ENCODE data around the gene STOX1.
"Not testable (repeated sequence)": the region's sequence is repeated elsewhere in the genome, so short reads cannot be mapped to it uniquely, and the experiment has no call there.

The STOX1 gene

GRCh38 chr10:68826764-68827591, at the start of gene STOX1:
TSS of gene STOX1 (plus strand) at chr10:68827531. CDS start at chr10:68827624, 93 bp downstream.
- DNase-seq, result peak; percentile 59

- no peak for DNase-seq
Observed at GRCh38 chr10:68781613-68782574, 45.4 kb upstream of the STOX1 start.

- no peak for DNase-seq
Observed at GRCh38 chr10:68784476-68784875, 42.9 kb upstream of the STOX1 start.

GRCh38 chr10:68787813-68788212, 39.5 kb upstream of the STOX1 start:
- peak; percentile 55 for DNase-seq

- DNase-seq, result no peak
Observed at GRCh38 chr10:68790476-68790875, 36.9 kb upstream of the STOX1 start.

GRCh38 chr10:68792115-68792514, 35.2 kb upstream of the STOX1 start:
- DNase-seq, result no peak

GRCh38 chr10:68795886-68796532, 31.3 kb upstream of the STOX1 start:
- DNase-seq, result no peak

GRCh38 chr10:68796605-68797004, 30.7 kb upstream of the STOX1 start:
- no peak for DNase-seq

- DNase-seq, result no peak
Observed at GRCh38 chr10:68800211-68800610, 27.1 kb upstream of the STOX1 start.

- DNase-seq, result no peak
Observed at GRCh38 chr10:68804692-68805091, 22.6 kb upstream of the STOX1 start.

- DNase-seq, result not testable (repeated sequence)
Observed at GRCh38 chr10:68810830-68811229, 16.5 kb upstream of the STOX1 start.

GRCh38 chr10:68811314-68812009, 15.9 kb upstream of the STOX1 start:
- DNase-seq, result no peak

- no peak for DNase-seq
Observed at GRCh38 chr10:68812420-68812819, 14.9 kb upstream of the STOX1 start.

GRCh38 chr10:68813559-68813958, 13.8 kb upstream of the STOX1 start:
- DNase-seq, result no peak

- no peak for DNase-seq
Observed at GRCh38 chr10:68816796-68817412, 10.4 kb upstream of the STOX1 start.

- not testable (repeated sequence) for DNase-seq
Observed at GRCh38 chr10:68820359-68820758, 7.0 kb upstream of the STOX1 start.

- not testable (repeated sequence) for DNase-seq
Observed at GRCh38 chr10:68822626-68823025, 4.7 kb upstream of the STOX1 start.

- not testable (repeated sequence) for DNase-seq
Observed at GRCh38 chr10:68827592-68827959, 245 bp downstream of the STOX1 start.

GRCh38 chr10:68828083-68828601, 811 bp downstream of the STOX1 start:
- not testable (repeated sequence) for DNase-seq

GRCh38 chr10:68828833-68829232, 1.5 kb downstream of the STOX1 start:
- no peak for DNase-seq

- DNase-seq, result no peak
Observed at GRCh38 chr10:68829521-68829920, 2.2 kb downstream of the STOX1 start.

- DNase-seq, result no peak
Observed at GRCh38 chr10:68829952-68830351, 2.6 kb downstream of the STOX1 start.
